HG03378 (cell line): Measurements from ENCODE around the gene HYCC1.

Experiments
- ATAC-seq: cut with Tn5 transposase; IDR thresholded peaks from one replicate; pipeline ENCODE4 v1.9.1; 2021; ENCODE audit warnings: mild to moderate bottlenecking, moderate library complexity; ENCODE audit not compliant: unreplicated experiment

HYCC1 gene

DNA sequence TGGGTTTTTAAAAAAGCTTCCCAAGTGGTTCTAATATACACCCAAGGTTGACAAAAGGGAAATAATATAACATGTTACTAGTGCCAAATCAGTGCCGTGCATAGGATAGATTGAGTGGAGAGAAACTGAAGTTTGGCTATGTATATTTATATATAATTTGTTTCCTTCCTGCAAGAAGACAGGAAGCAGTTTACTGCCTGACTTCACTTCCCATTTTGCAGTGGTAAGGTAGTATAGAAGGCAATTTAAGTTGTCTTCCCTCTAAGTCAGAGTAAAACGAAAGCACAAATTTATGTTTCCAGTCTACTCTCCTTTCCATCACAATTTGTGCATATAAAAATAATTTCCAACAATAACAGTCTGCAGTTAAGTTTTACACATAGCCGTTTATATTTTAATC is 3.4 kb upstream of the HYCC1 start:
- ATAC-seq: no peak

DNA sequence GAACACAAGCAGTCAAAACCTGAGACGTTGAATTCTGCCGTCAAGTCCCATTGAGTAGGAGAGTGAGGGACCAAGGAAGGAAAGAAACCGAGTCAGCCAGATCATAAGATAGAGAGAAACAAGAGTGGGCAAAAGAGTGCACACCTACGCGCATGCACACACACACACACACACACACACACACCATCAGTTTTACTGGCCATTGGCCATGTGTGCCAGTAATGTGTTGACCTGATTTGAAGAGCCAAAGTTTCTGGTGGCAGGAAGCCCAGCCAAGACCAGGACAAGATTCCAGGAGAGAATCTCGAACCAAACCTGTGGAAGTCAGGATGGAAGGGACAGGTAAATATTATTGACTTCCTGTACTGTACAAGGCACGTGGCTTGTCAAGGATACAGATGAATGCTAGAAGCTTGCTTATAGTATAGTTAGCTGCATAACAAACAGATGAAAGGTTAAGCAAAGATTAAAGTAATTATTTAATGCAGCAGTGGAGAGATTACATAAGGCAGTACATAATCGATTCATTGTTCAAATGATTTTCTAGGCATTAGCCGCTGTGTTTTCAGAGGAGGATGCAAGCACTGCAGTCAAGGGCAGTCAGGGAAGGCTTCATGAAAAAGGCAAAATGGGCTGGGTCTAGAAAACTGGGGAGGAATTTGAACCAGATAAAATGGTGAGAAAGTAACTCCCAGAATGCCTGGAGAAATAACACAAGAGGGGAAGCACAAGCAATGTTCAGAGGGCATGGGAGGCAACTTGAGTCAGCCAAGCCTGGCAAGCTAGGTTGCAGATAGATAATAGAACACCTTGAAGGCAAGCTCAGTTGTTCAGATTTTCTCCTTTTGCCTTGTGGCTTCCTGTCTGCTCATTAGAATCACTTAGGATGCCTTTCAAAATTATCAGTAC is 2.7 kb upstream of the HYCC1 start:
- ATAC-seq: no peak

DNA sequence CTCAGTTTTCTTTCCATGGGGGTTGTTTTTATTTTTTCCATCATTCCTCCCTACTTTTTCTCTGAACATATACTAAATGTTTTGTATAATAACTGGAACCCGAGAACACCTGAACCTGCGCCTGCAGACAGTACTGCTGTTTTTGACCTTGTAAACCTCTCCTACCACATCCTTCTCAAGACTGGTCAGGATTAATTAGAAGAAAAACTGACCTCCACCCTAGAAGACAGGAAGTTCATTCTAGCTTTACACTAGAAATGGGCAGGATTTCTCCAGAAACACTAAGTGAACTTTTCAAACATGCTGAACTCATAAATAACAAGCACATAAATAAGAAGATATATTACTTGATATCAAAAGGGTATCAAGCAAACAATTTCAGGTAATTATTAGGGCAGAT is 751 bp upstream of the HYCC1 start:
- no peak for ATAC-seq

DNA sequence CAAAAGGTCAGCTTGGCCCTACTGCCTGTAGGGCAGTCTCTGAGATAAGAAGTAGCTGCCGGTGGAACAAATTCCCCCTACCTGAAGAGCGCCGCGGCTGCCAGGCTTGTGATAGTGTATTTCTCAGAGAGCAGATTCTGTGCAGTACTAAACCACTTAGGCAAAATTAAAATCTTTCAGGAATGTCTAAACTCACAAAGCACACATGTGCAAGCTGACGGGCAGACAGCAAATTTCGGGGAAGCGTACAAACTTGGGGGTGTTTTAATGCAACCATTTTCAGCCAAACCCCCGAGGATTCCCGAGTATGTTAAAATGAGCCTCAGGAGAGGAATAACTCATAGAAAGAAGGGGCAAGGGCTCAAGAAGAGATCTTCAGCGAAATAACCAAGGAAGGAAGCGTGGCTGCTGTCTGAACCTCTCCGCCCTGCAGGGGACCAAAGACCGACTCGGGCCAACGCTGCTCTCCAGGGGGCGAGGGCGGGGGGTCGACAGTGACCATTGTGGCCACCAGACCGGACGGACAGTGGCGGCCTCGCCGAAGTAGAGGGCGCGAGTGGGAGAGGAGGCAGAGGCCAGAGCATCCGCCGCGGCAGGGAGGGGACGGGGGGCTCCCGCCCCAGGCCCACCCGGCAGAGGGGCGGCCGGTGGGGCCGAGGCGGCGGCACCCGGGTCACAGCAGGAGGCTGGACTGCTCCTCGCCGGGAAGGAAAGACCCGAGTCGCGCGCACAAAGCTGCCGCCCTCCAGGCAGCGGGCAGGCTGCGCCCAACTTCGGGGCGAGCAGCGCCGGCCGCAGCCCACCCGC is 819 bp downstream of the HYCC1 start:
- ATAC-seq: no peak

DNA sequence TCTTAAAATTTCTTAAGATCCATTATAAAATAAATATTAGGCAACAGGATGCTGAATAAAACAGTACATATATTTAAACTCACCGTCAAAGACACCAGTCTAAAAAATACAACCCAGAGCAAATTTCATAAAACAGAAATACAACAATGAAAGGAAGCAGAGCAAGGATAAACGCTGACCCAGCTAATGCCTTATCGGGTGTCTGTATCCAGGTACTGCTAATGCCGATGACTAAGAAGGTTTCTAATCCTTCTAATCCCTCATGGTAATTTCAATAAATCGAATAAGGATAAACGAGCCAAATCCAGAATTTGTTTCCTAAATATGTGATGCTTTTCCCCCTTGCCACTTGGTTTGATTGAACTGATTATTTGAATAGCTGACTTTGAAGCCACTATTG is 1.7 kb downstream of the HYCC1 start:
- ATAC-seq: no peak

DNA sequence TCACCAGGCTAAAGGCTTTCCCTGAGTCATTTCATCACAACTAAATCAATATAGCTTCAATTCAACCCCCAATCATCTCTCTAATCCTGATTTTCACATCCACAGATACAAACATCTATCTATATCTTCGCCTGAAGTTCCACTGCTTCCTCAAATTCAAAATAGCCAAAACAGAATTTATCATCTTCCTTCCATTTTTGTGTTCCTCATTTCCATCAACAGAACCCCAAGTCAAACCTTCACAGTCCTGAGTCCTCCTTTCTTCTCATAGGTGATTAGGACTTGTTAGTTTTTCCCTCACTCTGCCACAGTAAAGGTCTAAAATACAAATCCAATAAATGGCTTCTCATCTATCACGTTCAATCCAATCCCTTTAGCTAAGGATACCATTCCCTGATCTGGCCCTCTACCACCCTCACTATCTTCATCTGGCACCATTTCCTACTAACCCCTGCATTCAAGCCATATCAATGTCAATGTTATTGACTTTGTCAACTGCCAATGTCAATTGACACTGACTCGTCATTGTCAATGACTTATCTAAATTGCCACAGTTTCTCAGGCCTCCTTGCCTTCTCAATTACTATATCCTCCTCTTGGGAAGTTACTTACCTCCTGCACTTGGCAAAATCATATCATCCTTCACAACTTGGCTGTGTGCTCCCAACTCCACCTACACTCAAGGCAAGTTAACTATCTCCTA is 2.6 kb downstream of the HYCC1 start:
- ATAC-seq: no peak

DNA sequence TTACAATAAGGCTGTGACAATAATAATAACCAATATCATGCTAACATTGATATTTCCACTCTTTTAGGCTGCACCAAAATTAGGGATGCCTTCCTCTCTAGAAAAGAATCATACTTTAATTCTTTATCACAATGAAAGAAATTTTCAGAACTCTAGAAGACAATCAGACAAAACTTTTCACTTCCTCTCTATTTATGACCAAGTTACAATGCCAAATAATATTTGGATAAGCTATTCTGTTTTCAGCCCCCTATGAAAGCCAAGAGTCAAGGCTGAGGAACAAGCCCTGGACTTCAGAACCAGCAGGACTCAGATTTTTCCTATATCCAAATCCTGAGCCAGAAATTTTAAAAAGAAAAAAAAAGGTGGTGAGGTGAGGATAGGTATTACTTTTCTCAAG is 4.6 kb downstream of the HYCC1 start:
- no peak for ATAC-seq

DNA sequence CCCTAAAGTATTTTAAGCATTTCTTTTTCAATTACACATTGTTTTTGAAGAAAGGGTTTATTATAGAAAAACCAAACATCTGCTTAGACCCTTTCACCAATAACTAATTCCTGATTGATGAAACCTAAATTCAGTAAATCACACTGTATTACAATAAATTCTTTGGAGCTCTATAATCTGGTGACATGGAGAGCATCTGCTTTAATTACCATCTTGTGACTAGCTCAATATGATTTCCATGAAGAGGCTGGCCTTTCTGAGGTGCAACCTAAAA is 9.7 kb downstream of the HYCC1 start:
- no peak for ATAC-seq

DNA sequence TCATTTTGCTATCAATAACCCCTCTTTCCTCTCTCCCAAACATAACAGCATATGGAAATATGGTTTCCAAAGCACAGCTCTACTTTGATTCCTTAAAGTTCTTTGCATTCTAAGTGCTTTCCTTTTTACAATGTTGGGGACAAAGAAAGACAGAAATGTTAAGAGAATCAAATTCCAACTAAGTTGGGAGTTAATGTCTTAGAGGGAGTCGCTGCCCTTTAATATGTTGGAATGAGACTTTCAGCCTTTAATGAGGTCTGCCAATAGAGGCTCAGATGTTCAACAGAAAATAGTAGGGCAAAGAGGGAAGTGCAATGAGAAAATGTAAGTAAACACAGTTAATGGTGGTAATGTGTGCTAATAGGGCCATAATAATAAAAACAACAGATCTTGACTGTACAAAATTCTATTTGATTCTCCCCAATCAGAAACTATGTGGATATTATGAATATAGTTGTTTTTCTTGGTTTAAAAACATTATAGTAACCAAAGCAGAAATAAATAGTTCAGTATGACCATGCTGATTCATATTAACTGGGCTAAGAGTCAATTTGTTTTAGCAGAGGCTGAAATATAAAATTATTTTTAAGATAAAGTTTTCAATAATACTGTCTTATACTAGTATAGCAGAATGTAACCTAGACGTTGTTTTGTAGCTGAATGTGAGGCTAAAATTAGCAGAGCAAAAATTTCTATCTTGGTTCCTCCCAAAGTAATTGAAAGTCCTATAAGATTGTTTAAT is 10.3 kb downstream of the HYCC1 start:
- ATAC-seq: no peak

DNA sequence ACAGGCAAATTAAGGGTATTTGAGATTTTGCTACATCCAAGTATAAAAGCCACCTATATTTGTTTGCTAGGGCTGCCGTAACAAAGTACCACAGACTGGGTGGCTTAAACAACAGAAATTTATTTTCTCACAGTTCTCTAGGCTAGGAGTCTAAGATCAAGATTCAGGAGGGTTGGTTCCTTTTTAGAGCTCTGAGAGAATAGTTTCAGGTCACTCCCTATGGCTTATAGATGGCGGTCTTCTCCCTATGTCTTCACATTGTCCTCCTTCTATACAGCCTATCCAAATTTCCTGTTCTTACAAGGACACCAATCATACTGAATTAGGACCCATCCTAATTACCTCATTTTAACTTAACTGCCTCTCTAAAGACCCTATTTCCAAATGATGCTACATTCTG is 11.2 kb downstream of the HYCC1 start:
- ATAC-seq: no peak

DNA sequence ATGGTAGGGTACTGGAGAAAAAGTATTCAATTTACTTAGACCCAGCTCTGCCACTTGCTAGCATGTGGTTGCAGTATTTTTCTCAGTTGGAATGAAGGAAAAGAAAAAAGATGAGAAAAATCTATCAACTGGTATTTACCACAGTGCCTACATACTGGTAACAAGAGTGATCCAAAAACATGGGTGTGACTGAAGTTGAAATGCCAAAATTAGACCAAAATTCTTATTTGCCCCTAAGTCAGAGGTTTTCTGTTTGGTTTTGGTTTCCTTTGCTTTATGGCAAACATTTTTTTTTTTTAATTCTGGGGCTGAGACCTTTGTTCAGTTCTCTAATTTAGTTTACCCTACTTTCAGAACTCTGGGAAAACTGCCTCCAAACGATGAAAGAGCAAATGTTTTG is 12.3 kb downstream of the HYCC1 start:
- no peak for ATAC-seq

DNA sequence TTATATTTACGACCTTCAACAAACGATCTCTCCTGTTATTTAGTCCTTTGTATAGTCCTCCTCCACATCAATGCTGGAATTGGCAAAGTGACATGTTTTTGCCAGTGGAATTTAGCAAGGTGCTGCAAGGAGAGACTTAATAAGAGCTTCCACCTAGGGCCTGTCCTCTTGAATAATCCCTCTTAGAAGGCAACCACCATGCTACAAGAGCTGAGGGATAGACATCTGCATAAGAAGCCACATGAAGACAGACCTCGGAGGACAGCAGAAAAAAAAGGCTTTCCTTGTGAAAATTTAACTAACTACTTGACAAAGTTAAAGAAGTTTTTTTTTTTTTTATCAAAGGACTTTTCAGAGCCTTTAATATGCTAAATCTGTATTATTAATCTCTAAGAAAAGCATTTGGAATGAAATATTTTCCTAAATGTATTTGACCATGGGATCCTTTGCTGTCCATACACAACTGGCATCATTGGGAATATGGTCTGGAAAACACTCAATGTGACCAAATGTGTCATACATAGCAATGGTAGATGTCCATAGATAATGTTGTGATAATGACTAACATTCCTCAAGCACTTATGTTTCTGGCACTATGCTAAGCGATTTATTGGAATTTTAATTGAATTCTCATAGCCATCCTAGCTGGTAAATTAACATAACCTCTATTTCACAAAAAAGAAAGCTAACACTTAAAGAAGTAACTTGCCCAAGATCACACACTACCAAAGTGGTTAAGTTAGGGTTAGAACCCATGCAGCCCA is 13.2 kb downstream of the HYCC1 start:
- no peak for ATAC-seq

DNA sequence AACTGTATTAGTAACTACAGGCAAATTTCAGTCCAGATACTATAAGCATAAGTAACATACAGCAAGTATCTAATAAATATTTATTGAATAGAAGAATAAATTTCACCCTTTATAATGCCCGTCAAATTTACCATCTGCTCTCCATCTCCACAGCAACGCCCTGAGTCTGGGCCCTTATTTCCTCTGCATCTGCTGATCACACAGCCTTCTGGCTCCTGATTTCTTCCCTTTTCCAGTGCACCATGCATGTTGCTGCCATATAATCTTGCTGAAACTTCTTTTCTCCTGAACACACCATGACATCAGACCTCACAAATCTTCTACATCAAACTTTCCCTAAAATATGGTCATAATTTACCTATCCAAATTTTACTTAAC is 15.4 kb downstream of the HYCC1 start:
- ATAC-seq: no peak

DNA sequence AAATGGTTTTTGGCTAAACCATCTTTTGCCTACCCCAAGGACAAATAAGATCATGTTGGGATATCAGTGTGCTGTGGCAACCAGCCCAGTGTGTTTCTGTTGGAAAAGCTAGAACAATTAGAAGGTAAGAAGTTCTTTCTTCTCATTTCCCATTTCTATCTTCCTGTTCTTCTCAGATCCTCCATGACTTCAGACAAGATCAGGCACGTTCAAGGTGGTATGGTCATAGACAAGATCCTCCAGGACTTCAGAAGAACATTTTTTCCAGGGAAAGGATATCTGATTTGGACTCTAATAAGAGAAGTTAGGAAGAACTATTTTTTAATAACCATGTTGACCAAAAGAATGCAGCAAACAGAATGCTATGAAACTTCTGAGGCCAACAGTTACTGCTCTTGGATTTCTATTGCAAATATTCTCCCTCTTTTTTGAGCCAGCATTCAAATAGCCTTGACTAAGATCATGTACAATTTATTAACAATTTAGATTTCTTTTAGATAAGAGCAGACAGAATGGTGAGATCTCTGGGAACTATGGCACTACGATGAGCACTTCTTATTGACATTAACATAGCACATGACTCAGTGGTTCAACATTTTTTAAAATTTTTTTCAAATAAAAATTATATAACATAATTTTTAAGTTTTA is 15.9 kb downstream of the HYCC1 start:
- ATAC-seq: no peak

DNA sequence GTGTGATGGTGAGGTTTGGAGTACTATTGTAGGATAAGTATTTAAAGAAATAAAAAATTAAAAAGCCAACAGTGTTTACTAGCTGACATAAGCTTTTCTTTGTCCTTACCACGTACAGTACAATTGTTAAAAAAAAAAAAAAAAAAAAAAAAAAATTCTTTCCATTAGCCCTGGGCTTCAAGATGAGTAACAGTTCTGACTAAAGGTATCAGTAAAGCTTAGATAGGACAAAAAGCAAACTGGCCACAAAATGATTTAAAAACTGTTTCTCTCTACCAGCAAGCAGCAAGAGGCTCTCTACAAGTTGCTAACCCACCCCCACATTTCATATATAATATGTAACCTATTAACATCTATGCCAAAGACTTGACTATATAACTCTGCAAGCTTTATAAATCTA is 17.5 kb downstream of the HYCC1 start:
- ATAC-seq: no peak

DNA sequence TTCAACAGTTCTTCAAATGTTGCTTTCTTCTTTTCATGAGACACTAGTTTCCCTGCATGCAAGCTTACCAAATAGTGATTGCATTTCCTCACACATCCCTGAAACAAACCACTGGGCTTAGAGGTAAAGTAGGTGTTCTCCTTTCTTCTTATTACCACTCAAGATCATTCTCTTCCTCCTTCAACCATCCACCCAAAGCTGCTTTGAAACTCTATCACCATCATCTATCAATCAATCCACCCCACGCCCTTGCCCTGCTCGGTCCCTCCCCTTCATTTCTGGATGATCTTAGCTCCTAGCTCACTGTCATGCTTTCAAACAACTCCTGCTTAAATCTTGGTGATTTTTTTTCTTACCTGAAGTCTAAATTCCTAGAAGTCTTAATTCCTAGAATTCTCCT is 18.9 kb downstream of the HYCC1 start:
- no peak for ATAC-seq

DNA sequence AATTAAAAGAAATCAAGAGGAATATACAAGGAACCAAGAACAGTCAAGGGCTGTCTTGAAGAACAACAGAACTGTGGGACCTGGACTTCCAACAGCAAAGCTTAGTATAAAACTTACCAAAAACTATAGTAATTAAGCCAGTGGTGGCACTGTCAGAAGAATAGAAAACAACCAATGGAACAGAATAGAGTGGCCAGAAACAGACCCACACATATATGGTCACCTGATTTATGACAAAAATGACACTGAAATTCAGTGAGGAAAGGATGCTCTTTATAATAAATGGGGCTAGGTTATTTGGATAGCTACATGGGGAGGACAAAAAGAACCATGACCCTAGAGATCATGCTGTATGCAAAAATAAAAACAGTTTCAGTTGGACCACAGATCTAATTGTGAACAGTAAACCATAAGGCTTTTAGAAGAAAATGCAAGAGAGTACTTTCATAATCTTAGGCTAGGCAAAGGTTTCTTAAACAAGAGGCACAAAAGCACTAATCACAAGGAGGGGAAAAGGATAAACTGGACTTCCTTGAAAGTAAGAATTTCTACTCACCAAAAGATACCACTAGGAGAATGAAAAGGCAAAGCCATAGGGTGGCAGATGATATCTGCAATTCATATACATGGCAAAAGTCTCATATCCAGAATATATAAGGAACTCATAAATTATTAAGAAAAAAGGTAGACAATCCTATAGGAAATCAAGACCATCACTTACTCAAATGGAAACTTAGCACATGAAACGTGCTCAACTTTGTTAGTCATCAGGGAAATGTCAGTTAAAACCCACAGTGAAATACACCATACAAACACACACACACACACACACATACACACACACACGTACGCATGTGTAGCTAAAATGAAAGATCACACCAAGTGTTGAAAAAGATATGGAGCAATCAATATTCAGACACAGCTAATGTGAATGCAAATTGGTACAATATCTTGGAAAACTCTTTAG is 20.8 kb downstream of the HYCC1 start:
- ATAC-seq: peak; percentile 66

DNA sequence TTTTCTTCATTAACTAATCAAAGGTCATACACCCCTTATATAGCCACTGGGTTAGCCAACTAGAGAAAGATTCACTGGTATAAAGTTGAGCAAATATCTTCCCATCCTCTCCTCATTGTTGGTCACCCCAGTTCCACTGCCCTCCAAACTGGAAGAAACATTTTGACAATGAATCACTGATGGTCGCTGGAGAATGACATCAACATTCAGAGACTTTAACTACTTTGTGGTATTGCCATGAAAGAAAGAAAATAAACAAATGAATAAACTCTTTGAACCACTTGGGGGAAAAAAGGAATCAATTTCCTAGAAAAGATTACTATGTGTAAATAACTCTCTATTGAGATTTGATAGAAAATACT is 23.4 kb downstream of the HYCC1 start:
- no peak for ATAC-seq
